K562 (cell line): ENCODE data around the gene GDF15. TPM values are rescaled to one million over a fixed set of nuclear protein-coding genes. Genes with fewer than 3 reads are reported as not detected.
A peak's percentile ranks its signal among the peaks of the same experiment; 100 is the strongest.

ENCODE experiments used
- CCNT2 ChIP-seq: IDR thresholded peaks from 2 replicates; pipeline ENCODE4 v1.6.1; 2011; ENCODE audit warnings: borderline replicate concordance, low read depth, mild to moderate bottlenecking, moderate library complexity, mixed read lengths, low read length; ENCODE audit not compliant: insufficient read length; ENCODE audit errors: extremely low read depth
- FOXO4 ChIP-seq: fragments of 450-650 bp; formaldehyde crosslinking; IDR thresholded peaks from 2 replicates; pipeline ENCODE4 v1.4.0; 2020; ENCODE audit warnings: mild to moderate bottlenecking, moderate library complexity
- HINFP ChIP-seq: fragments of 450-650 bp; conservative IDR thresholded peaks from 2 replicates; pipeline ENCODE4 v1.6.1; 2016; ENCODE audit warnings: missing genetic modification characterization, low read depth, mild to moderate bottlenecking, control low read depth, missing compliant biosample characterization
- HNRNPL ChIP-seq: fragments of 200-400 bp; formaldehyde crosslinking; IDR thresholded peaks from 2 replicates; pipeline ENCODE4 v1.6.1; 2017; ENCODE audit warnings: low read depth, mild to moderate bottlenecking, low read length
- MCM3 ChIP-seq: fragments of 450-650 bp; IDR thresholded peaks from 2 replicates; pipeline ENCODE4 v1.6.1; 2016
- POLR2B ChIP-seq: fragments of 450-650 bp; IDR thresholded peaks from 2 replicates; pipeline ENCODE4 v1.6.1; 2018; ENCODE audit warnings: low read depth; ENCODE audit not compliant: partially characterized antibody
- RBM15 ChIP-seq: fragments of 200-400 bp; formaldehyde crosslinking; IDR thresholded peaks from 2 replicates; pipeline ENCODE4 v1.6.1; 2018; ENCODE audit warnings: mild to moderate bottlenecking, low read length, moderate library complexity; ENCODE audit not compliant: insufficient read depth
- SP1 ChIP-seq: sonication (generic); formaldehyde crosslinking; IDR thresholded peaks from 2 replicates; pipeline ENCODE4 v1.8.1; 2022; ENCODE audit warnings: mild to moderate bottlenecking, missing genetic modification reagents
- TAL1 ChIP-seq: fragments of 450-650 bp; IDR thresholded peaks from 2 replicates; pipeline ENCODE4 v1.6.1; 2016; ENCODE audit warnings: mild to moderate bottlenecking
- THRAP3 ChIP-seq: fragments of 450-650 bp; IDR thresholded peaks from 2 replicates; pipeline ENCODE4 v1.6.1; 2016; ENCODE audit warnings: mild to moderate bottlenecking, inconsistent platforms, borderline replicate concordance
- ZBTB40 ChIP-seq, 2 experiments: fragments of 450-650 bp in 1 of 2; sonication (generic) in 1 of 2; formaldehyde crosslinking in 1 of 2; IDR thresholded peaks; 2 replicates each; pipeline versions ENCODE4 v1.7.1 to v1.9.0; 2016 to 2022; ENCODE audit warnings: inconsistent platforms in 1 of 2, mild to moderate bottlenecking in 1 of 2, missing genetic modification reagents in 1 of 2
- ZBTB7A ChIP-seq: IDR thresholded peaks from 2 replicates; pipeline ENCODE4 v1.6.1; 2011; ENCODE audit warnings: low read depth, mild to moderate bottlenecking, low read length, moderate library complexity, borderline replicate concordance; ENCODE audit not compliant: control insufficient read depth
- ZFX ChIP-seq: sonication (generic); formaldehyde crosslinking; IDR thresholded peaks from 2 replicates; pipeline ENCODE4 v1.8.0; 2022; ENCODE audit warnings: mild to moderate bottlenecking, missing genetic modification reagents, moderate library complexity
- ZNF41 ChIP-seq: fragments of 250-450 bp; sonication (Bioruptor Pico); conservative IDR thresholded peaks from 2 replicates; pipeline ENCODE4 v1.4.0; 2020; ENCODE audit warnings: mild to moderate bottlenecking
- ZNF561 ChIP-seq: fragments of 450-650 bp; formaldehyde crosslinking; conservative IDR thresholded peaks from 2 replicates; pipeline ENCODE4 v1.4.0; 2020; ENCODE audit warnings: mild to moderate bottlenecking, moderate library complexity
- ZZZ3 ChIP-seq: fragments of 450-650 bp; IDR thresholded peaks from 2 replicates; pipeline ENCODE4 v1.6.1; 2016; ENCODE audit warnings: antibody characterized with exemption, mild to moderate bottlenecking, moderate library complexity
- polyA plus RNA-seq, 8 experiments: library from polyadenylated mRNA; depleted of rRNA in 4 of 8; stranded (reverse) in 5 of 8; unstranded in 3 of 8; fragments of >200 nt; fragmentation: Nextera tagmentation in 2 of 8; fragmentation: Illumina TruSeq in 1 of 8; extraction: Ambion mirVana in 2 of 8; extraction: Trizol in 1 of 8; gene quantifications; 2 replicates each; pipeline versions ENCODE4 v1.2.1 to v1.2.3, GENCODE V29; 2011 to 2014; ENCODE audit warnings: inconsistent platforms in 1 of 8, missing spikeins in 1 of 8
- total RNA-seq, 7 experiments: library from RNA; depleted of rRNA in 6 of 7; stranded (reverse); fragments of >200 nt in 6 of 7; fragmentation: Illumina TruSeq in 2 of 7; extraction: Trizol in 2 of 7; gene quantifications; 2 replicates each; pipeline versions ENCODE4 v1.2.1 to v1.2.3, GENCODE V29; 2011 to 2021; ENCODE audit warnings: low replicate concordance in 1 of 7

GDF15 gene
- total and polyA plus RNA-seq, 9 of the 15 experiments (the other 6 are each of a cell fraction or from before 2014, with no cell fraction given): 2.3 to 82.4 (median 12.5) TPM

- TF ChIP-seq ZBTB40 (IDR thresholded peaks at IDR 0.05) (no peak), ZBTB40 (CRISPR knock-in tag; IDR thresholded peaks at IDR 0.05) (no peak), HNRNPL (no peak), CCNT2 (peak; percentile 22), ZNF561 (no peak), ZZZ3 (no peak), SP1 (no peak), ZNF41 (CRISPR knock-in tag) (no peak), FOXO4 (0 out of 2 replicates have a peak, but pooled peaks have one; percentile 16), ZFX (0 out of 2 replicates have a peak, but pooled peaks have one; percentile 1), RBM15 (no peak), POLR2B (peak; percentile 35), TAL1 (no peak), THRAP3 (no peak), ZBTB7A (peak; percentile 68; the same call in 1 of the 2 replicates), HINFP (no peak), MCM3 (no peak)
Observed at GRCh38 chr19:18433735-18434398, 47.9 kb downstream of the GDF15 start (continued).
